COLO829 (cell line): ENCODE measurements around the gene COL17A1.

Source experiments
- DNase-seq: peaks from one replicate; pipeline ENCODE4 v3.0.0; 2012; ENCODE audit warnings: low spot score

The COL17A1 gene

DNA sequence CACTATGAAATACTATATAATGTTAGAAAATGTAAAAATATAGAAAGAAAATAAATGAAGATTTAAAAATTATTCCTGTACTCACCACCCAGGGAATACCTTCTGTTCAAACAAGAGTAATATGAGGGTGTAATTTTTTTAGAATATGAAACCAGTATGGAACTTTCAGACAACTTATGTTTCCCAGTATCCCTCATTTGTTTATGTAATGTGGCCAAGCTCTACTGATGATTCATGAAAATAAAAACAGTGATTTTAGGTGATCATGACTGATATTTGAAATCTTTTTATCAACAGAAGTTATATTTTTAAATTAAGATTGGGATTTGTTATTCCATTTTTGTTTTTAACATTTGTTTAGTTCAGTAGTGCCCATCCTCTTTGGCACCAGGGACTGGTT is 100.0 kb downstream of the COL17A1 start:
- no peak for DNase-seq

GRCh38 chr10:103983367-103983911 is 102.2 kb downstream of the COL17A1 start:
- DNase-seq: no peak

GRCh38 chr10:103982639-103983038 is 103.0 kb downstream of the COL17A1 start:
- no peak for DNase-seq
